HK-2 (cell line): ENCODE data around the gene C17orf113.
"Not testable (repeated sequence)": the region's sequence is repeated elsewhere in the genome, so short reads cannot be mapped to it uniquely, and the experiment has no call there.

ENCODE experiments used
- DNase-seq: peaks from one replicate; pipeline ENCODE4 v3.0.0-alpha.2; 2018; ENCODE audit not compliant: unreplicated experiment

The C17orf113 gene

GRCh38 chr17:42016941-42017865 lies 33.2 kb downstream of the C17orf113 start, which contains the start of gene DNAJC7:
Gene DNAJC7, minus strand, starts transcription at chr17:42017439. Its CDS starts 23 bp downstream, at chr17:42017416.
- peak; percentile 91 for DNase-seq

GRCh38 chr17:42016411-42016831 lies 34.0 kb downstream of the C17orf113 start:
- no peak for DNase-seq

DNA sequence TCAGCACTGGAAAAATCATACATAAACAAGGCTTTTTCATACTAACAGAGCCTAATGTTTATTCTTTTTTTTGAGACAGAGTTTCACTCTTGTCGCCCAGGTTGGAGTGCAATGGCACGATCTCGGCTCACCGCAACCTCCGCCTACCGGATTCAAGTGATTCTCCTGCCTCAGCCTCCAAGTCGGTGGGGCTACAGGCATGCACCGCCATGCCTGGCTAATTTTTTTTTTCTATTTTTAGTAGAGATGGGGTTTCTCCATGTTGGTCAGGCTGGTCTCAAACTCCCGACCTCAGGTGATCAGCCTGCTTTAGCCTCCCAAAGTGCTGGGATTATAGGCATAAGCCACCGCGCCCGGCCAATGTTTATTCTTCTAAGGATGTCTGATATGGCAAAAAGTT lies 36.7 kb downstream of the C17orf113 start:
- DNase-seq = not testable (repeated sequence)

DNA sequence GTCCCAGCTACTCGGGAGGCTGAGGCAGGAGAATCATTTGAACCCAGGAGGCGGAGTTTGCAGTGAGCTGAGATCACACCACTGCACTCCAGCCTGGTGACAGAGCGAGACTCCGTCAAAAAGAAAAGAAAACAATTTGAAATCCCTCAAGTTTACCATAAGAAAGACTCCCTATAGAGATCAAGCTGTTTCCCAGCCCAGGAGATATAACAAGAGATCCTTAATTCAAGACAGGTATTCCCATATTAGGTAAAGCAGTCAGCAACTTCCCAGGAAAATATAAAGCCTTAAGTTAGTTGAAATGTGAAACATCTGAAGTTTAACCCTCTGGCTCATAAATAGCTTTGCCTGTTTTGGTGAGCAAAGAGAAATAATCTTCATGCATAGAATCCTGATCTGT lies 38.0 kb downstream of the C17orf113 start:
- DNase-seq = not testable (repeated sequence)

DNA sequence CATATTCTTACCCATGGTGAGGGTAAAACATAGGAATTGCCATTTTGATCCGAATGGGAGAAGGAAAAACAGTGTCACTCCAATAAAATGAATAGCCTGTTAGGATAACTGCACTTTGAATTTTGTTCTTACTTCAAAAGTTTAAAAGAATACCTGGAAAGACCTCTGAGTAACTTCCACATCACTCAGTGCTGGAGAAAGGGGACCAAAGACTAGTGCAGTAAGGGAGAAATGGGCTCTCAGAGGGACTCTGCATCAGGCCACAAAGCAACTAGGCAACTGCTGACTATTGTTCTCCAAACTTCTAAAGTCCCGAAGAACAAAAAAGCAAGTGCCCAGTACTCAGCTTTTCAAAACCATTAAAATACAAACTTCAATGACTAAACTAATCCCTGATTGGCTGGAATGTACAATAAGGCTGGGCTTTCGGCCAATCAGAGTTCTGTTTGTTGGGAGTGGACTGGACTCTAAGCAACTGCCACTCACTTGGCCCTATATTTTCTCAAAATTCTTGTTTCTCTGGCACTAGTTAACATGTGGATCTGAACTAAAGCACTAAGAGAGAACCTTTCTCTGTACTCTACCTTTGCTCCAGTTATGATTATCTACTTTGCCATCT lies 39.4 kb downstream of the C17orf113 start:
- no peak for DNase-seq

GRCh38 chr17:42010266-42010680 lies 40.1 kb downstream of the C17orf113 start:
- DNase-seq = not testable (repeated sequence)

DNA sequence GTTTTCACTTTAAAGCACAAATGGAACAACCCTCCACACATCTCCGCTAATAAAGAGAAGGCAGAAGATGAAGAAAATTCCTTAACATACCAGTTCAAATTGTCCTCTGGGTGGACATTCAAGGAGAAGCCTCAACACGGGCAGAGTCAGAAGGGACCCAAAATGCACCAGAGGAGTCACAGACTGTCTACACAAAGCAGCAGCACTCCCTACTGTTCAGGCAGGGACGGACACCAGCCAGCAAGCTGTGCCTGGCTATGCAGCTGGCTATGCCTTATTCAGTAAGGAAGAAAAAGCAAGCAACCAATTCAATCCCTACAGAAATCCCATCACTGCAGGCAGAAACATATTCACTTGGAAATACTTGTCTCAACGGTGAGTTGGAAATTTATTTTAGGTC lies 41.2 kb downstream of the C17orf113 start:
- DNase-seq = no peak

DNA sequence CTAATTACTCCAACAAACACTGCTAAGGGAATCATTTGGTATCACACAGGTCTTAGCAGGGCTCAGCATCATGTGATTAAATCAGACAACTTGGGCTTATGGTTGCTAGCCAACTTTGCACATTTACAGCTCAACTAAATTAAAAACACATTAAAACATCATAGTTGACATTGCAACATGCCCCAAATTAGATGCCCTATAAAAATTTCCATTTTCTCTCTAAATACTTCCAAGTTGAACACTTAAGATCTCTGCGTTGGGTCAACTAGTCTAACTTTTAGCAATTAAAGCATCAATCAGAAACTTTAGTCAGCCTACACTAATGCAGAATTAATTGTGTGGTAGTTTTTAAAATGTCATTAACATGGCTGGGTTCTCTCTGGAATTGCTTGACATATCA lies 45.2 kb downstream of the C17orf113 start:
- no peak for DNase-seq

GRCh38 chr17:42002792-42003301 lies 47.6 kb downstream of the C17orf113 start:
- no peak for DNase-seq

- DNase-seq = no peak
Measured at GRCh38 chr17:42002175-42002791, 48.1 kb downstream of the C17orf113 start.

GRCh38 chr17:42001729-42002128 lies 48.7 kb downstream of the C17orf113 start:
- DNase-seq = no peak

DNA sequence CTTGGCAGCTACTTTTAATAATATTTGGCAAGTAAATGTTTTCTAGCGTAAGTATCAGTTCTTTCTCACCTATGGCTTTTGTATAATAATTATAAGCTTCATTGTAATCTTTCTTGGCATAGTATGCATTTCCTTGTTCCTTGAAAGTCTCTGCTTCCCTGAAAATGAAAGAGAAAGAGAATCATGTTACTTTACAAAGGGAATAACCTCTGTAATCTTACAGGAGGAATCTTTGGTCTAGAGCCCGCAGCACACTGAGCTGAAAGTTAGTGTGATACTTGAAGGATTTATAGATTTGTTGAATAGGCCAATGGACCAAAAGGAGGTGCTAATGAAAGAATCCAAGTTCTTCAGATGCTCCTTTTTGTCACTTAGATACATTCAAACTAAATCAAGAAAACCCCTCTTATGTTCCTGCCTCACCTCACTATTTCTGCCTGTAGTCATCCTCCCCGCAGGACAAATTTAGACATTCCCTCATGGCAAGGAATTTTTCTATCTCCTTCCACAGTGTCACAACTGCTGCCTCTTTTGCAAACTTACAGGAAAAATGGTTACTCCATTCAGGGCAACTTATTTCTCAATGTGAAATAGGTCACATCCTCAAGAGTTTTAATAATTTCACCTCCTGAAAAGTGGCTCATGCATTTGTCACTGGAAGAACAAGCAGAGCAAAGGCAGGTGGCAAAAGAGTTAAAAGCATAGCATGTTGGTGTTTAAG lies 49.8 kb downstream of the C17orf113 start:
- no peak for DNase-seq

DNA sequence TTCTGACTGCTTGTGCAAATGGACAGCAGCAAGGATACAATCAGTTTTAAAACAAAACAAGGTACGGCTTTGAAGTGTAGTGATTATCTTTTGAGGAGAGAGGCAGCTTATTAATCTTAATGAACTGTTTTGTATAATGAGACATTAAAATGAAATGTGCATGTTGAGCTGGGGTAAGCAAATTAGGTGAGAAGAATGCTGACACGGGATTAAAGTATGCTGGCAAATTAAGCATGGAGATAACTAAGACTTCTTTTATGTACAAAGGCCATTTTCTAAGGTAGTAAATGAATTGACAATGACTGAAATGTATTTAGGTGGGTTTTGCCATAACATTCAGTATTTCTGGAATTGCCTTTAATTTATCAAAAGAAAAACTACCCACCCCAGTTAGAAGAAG lies 51.9 kb downstream of the C17orf113 start:
- DNase-seq = no peak

DNA sequence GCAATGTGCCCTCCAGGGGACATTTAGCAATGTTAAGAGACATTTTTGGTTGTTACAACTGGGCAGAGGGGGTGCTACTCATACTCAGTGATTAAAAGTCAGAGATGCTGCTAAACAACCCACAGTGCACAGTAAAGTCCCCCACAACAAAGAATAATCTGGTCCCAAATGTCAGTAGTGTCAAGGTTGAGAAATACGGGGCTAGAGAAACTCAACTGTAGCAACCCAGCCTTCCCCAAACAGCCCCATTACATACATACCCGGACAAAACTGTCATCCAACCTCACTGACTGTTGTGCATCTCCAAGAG lies 53.6 kb downstream of the C17orf113 start:
- DNase-seq = no peak

DNA sequence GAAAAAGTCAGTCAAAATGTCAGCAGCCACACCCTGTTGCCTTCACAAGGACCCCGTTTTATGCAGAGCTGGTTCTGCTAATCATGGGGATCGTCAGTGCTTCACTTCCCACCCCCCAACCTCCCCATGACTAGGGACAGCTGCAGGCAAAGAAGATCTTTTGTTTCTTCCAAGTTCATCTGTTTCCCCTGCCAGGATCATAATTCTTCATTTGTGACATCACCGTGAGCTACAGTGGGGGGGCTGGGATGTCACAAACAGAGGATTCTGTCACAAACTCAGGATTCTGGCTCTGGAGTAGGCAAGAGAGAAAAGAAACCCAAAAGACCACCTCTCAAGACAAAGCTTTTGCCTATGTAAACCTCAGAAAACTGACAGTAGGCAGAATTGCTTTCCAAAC lies 57.8 kb downstream of the C17orf113 start:
- DNase-seq = no peak

DNA sequence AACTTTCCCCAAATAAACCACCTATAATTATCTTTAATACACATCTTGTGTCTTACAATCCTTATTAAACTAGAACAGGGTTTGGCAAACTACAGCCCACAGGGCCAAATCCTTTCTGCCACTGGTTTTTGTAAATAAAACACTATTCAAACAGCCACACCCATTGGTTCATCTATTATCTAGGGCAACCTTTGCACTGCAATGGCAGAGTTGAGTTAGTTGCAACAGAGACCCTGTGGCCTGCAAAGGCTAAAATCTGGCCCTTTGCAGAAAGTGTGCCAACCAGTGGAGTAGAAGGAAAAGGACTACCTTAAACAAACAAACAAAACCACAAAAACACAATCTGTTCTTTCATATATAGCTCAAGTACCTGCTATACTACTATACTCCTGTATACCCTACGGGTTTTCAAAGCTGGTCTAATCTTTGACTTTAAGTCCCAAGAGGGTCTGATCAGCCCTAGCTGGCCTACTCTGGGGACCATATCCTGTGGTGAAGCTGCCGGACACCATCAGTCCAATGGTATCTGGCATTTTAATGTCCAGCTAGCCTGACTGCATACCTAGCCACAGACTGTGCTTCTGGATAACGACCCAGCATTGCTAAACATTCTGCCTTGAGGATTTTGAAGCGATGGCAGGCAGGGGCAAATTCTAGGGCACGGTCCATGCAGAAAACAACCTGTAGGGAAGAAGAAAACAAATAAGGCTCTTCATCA lies 60.5 kb downstream of the C17orf113 start:
- no peak for DNase-seq

DNA sequence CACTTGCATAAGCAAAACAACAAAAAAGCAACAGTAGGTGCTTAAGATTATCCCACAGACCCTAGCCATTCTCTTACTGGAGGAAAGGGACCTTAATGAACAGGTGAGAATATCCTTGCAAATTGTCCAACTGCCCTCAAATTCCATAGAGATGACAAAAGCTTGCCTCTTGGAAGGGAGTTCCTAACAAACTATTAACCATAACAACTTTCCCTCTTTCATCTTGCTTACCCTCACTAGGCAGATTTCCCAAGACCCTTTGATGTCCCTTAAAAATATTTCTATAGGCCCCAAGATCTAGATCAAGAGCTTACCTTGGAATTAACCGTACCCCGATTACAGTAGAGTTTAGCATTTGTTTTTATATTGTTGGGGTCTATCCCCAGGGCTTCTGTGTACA lies 62.0 kb downstream of the C17orf113 start:
- no peak for DNase-seq
